Activated T-cell treated with anti-CD3 and anti-CD28 coated beads for 1 hour (primary cell): ENCODE results near the gene DPPA4.

Experiments
- DNase-seq: peaks from one replicate; pipeline ENCODE4 v3.0.0-alpha.2; 2020; ENCODE audit warnings: low read depth

Gene DPPA4

GRCh38 chr3:109338322-109338721 lies 976 bp upstream of the DPPA4 start:
- no peak for DNase-seq

GRCh38 chr3:109336291-109336861 lies 970 bp downstream of the DPPA4 start:
- DNase-seq: no peak

- no peak for DNase-seq
Observed at GRCh38 chr3:109334572-109334971, 2.8 kb downstream of the DPPA4 start.

- DNase-seq: no peak
Observed at GRCh38 chr3:109331692-109332091, 5.7 kb downstream of the DPPA4 start.

- no peak for DNase-seq
Observed at GRCh38 chr3:109330405-109330804, 6.9 kb downstream of the DPPA4 start.

GRCh38 chr3:109328202-109328601 lies 9.1 kb downstream of the DPPA4 start:
- DNase-seq: no peak

GRCh38 chr3:109325657-109326056 lies 11.7 kb downstream of the DPPA4 start:
- DNase-seq: no peak

- DNase-seq: no peak
Observed at GRCh38 chr3:109325109-109325508, 12.2 kb downstream of the DPPA4 start.

- no peak for DNase-seq
Observed at GRCh38 chr3:109316162-109316730, 21.1 kb downstream of the DPPA4 start, which contains the start of gene DPPA2. Gene DPPA2 (minus strand): TSS chr3:109316517. CDS start chr3:109314542, 1,975 bp downstream.

GRCh38 chr3:109313061-109313460 lies 24.3 kb downstream of the DPPA4 start:
- DNase-seq: no peak

GRCh38 chr3:109297496-109297895 lies 39.9 kb downstream of the DPPA4 start:
- DNase-seq: no peak

GRCh38 chr3:109284071-109284470 lies 53.3 kb downstream of the DPPA4 start:
- no peak for DNase-seq

- DNase-seq: no peak
Observed at GRCh38 chr3:109278546-109278945, 58.8 kb downstream of the DPPA4 start.

GRCh38 chr3:109278141-109278540 lies 59.2 kb downstream of the DPPA4 start:
- DNase-seq: no peak
